Islet of Langerhans (tissue), 1 donor: ENCODE data around the gene NCKAP5L.
"Not testable (repeated sequence)": the region's sequence is repeated elsewhere in the genome, so short reads cannot be mapped to it uniquely, and the experiment has no call there.

Experiments used
- FAIRE-seq: peaks from one replicate; lab custom pipeline; 2011; peaks lifted over from hg19 to GRCh38; lab: Jason Lieb, UNC

The NCKAP5L gene

GRCh38 chr12:49798248-49798647, 30.0 kb downstream of the NCKAP5L start:
- FAIRE-seq = no peak

- FAIRE-seq = no peak
Observed at GRCh38 chr12:49797449-49797776, 30.8 kb downstream of the NCKAP5L start.

- FAIRE-seq = no peak
Observed at GRCh38 chr12:49796606-49797448, 31.4 kb downstream of the NCKAP5L start.

- no peak for FAIRE-seq
Observed at GRCh38 chr12:49796155-49796554, 32.1 kb downstream of the NCKAP5L start.

- FAIRE-seq = no peak
Observed at GRCh38 chr12:49795654-49796105, 32.5 kb downstream of the NCKAP5L start.

- FAIRE-seq = no peak
Observed at GRCh38 chr12:49794811-49795653, 33.2 kb downstream of the NCKAP5L start.

- FAIRE-seq = no peak
Observed at GRCh38 chr12:49794021-49794420, 34.2 kb downstream of the NCKAP5L start.

- FAIRE-seq = no peak
Observed at GRCh38 chr12:49793620-49794019, 34.6 kb downstream of the NCKAP5L start.

GRCh38 chr12:49792976-49793580, 35.1 kb downstream of the NCKAP5L start:
- FAIRE-seq = no peak

GRCh38 chr12:49792181-49792970, 35.8 kb downstream of the NCKAP5L start:
- FAIRE-seq = no peak

GRCh38 chr12:49791700-49792099, 36.5 kb downstream of the NCKAP5L start:
- no peak for FAIRE-seq

GRCh38 chr12:49790741-49791555, 37.3 kb downstream of the NCKAP5L start:
- FAIRE-seq = no peak

GRCh38 chr12:49789992-49790391, 38.2 kb downstream of the NCKAP5L start:
- FAIRE-seq = no peak

- no peak for FAIRE-seq
Observed at GRCh38 chr12:49787672-49788071, 40.5 kb downstream of the NCKAP5L start.

GRCh38 chr12:49784756-49785409, 43.3 kb downstream of the NCKAP5L start:
- no peak for FAIRE-seq

- no peak for FAIRE-seq
Observed at GRCh38 chr12:49783917-49784676, 44.1 kb downstream of the NCKAP5L start.

- FAIRE-seq = not testable (repeated sequence)
Observed at GRCh38 chr12:49780914-49781313, 47.3 kb downstream of the NCKAP5L start.

GRCh38 chr12:49779581-49779980, 48.6 kb downstream of the NCKAP5L start:
- FAIRE-seq = no peak

- FAIRE-seq = no peak
Observed at GRCh38 chr12:49777800-49778748, 50.1 kb downstream of the NCKAP5L start.
